Stimulated activated CD8-positive, alpha-beta memory T cell treated with anti-CD3 and anti-CD28 coated beads, Interleukin-15, amount 100 ng/mL, for 1 hour (primary cell): Measurements from ENCODE around the gene TMEM80.
"Not testable (repeated sequence)": the region's sequence is repeated elsewhere in the genome, so short reads cannot be mapped to it uniquely, and the experiment has no call there.

Experiments used
- DNase-seq: peaks from one replicate; pipeline ENCODE4 v3.0.0-alpha.2; 2020; ENCODE audit warnings: low read depth

The TMEM80 gene

DNA sequence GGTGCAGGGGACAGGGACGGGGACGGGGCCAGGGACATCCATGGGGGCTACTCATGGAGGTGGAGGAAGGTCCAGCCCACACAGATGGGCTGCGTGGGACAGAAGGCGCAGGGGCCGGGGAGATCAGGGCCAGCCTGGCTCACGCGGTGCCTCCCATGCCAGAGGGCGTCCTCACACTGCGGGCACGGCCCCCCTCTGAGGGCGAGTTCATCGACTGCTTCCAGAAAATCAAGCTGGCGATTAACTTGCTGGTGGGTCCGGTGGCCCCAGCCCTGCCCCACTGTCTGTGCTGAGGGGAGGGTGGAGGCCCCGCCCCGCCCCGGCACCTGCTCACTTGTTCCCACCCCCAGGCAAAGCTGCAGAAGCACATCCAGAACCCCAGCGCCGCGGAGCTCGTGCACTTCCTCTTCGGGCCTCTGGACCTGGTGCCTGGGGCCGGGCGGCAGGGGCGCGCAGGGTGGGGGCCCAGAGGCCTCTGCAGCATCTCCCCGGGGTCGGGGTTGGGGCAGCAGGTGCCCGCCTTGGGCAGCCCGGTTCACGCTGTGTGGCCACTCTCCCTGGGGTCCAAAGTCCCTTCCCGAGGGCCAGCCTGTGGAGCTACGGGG lies 26.2 kb downstream of the TMEM80 start:
- no peak for DNase-seq

DNA sequence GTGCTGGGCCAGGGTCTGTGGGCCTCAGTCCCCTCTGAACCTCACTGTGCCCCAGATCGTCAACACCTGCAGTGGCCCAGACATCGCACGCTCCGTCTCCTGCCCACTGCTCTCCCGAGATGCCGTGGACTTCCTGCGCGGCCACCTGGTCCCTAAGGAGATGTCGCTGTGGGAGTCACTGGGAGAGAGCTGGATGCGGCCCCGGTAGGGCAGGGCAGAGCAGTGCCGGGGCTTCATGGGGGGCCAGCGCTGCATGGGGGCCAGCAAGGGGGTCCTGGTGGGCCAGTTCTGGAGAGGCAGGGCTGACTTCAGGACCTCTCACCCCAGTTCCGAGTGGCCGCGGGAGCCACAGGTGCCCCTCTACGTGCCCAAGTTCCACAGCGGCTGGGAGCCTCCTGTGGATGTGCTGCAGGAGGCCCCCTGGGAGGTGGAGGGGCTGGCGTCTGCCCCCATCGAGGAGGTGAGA lies 26.8 kb downstream of the TMEM80 start:
- no peak for DNase-seq

- DNase-seq = peak; percentile 32
Observed at GRCh38 chr11:723120-723883, 27.7 kb downstream of the TMEM80 start.

- no peak for DNase-seq
Observed at GRCh38 chr11:724049-724777, 28.6 kb downstream of the TMEM80 start.

DNA sequence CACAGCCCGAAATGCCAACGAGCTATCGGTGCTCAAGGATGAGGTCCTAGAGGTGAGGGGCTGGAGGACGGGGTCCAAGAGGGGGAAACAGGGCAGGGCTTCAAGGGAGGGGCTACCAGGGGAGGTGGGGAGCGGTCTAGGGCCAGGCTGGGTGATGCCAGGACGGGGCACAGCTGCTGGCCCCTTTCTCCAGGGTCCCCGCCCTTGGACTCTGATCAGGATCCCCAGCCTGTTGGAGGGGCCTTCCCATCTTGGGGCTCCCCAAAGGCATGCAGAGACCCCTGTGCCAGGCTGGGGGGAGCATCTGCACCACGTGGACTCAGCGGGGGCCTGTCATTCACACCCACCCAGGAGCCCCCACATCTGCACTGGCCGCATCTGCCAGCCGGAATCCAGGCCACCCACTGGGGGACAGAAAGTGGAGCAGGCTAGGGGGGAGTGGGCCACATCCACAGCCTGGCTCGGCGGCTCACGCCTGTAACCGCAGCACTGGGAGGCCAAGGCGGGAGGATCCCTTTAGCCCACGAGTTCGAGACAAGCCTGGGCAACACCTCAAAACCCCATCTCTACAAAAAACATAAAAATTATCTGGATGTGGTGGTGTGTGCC lies 29.3 kb downstream of the TMEM80 start:
- no peak for DNase-seq

DNA sequence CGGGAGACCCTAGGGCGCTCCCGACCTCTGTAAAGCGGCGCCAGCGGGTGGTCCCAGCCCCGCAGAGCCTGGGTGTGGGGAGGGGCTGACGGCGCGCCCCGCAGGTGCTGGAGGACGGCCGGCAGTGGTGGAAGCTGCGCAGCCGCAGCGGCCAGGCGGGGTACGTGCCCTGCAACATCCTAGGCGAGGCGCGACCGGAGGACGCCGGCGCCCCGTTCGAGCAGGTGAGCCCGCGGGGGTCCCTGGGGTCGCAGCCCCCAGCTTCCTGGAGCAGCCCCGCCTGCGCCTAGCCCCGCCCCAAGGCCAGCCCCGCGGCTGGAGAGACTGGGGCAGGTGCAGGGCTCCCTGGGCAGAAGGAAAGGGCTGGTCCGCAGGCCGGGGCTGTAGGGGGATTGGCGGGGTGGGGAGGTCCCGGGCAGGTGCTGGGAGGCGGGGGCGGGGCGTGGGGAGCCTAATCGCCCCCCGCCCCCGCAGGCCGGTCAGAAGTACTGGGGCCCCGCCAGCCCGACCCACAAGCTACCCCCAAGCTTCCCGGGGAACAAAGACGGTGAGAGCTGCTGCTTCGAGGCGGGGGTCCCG lies 30.1 kb downstream of the TMEM80 start:
- no peak for DNase-seq

DNA sequence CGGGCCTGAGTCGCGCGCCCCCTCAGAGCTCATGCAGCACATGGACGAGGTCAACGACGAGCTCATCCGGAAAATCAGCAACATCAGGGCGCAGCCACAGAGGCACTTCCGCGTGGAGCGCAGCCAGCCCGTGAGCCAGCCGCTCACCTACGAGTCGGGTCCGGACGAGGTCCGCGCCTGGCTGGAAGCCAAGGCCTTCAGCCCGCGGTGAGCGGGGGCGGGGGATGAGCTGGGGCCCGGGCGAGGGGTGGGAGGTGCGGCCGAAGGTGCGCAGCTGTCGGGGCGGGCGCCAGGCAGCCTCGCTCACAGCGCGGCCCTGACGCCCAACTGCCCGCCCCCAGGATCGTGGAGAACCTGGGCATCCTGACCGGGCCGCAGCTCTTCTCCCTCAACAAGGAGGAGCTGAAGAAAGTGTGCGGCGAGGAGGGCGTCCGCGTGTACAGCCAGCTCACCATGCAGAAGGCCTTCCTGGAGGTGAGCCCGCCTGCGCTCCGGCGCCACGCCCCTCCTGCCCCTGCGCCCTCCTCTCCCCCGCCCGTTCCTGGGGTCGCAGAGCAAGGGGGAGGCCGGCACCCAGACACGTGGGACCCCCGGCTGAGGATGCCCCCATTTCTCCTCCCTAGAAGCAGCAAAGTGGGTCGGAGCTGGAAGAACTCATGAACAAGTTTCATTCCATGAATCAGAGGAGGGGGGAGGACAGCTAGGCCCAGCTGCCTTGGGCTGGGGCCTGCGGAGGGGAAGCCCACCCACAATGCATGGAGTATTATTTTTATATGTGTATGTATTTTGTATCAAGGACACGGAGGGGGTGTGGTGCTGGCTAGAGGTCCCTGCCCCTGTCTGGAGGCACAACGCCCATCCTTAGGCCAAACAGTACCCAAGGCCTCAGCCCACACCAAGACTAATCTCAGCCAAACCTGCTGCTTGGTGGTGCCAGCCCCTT lies 30.9 kb downstream of the TMEM80 start:
- no peak for DNase-seq

- DNase-seq = no peak
Observed at GRCh38 chr11:727281-727701, 31.7 kb downstream of the TMEM80 start.

DNA sequence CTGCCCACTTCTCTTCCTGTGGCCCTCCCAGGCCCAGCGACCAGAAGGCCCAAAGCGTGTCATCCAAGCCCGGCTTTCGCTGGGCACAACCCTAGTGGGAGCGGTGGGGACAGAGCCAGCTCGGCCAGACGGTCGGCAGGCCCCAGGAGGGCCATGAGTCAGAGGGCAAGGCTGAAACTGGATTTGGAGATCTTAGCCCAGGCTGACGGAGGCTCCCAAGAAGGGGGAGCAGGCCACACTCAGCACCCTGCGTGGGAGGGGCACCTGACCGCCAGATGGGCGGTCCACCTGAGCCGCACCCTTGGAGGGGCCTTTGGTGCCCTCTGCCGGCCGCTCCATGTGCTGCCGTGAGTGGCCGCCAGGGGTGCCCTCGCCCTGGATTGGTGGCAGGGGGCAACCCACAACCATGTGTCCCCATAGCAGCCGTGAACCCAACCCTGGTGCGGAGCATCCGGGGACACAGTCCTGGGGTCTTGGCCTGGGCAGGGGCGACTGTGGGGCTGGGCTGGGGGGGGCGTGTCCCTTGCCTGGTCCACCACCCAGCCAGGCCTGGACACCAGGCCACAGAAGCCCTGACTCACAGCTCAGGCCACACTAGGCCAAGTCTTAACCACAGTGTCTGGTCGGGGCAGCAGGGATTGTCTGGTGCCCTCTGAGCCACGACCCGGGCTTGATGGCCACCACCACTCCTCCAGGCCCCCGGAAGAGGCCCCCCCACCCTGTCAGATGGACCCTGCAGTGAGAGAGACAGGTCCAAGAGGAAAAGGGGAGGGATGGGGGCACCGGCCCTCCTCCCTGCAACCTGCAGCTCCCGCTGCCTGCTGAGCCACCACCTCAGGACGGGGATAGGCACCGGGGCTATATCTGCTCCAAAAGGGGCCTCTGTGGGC lies 32.5 kb downstream of the TMEM80 start:
- DNase-seq = peak; percentile 69

- DNase-seq = no peak
Observed at GRCh38 chr11:728901-729491, 33.4 kb downstream of the TMEM80 start.

- DNase-seq = no peak
Observed at GRCh38 chr11:729492-730074, 34.0 kb downstream of the TMEM80 start.

- no peak for DNase-seq
Observed at GRCh38 chr11:733072-733471, 37.5 kb downstream of the TMEM80 start.

- DNase-seq = not testable (repeated sequence)
Observed at GRCh38 chr11:734541-734940, 38.9 kb downstream of the TMEM80 start.

- DNase-seq = no peak
Observed at GRCh38 chr11:737366-737765, 41.8 kb downstream of the TMEM80 start.

GRCh38 chr11:737899-738298 lies 42.3 kb downstream of the TMEM80 start:
- not testable (repeated sequence) for DNase-seq

DNA sequence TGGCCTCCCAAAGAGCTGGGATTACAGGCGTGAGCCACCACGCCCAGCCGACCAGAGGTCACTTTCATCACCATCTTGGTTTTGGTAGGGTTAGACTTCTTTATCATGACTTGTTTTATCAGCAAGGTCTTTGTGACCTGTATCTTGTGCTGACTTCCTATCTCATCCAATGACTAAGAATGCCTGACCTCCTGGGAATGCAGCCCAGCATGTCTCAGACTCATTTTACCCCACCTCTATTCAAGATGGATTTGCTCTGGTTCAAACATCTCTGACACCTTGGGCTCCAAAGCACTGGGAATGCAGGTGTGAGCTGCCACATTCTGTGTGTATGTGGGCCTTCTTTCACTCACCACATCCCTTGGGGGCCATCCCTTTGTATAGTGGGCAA lies 46.5 kb downstream of the TMEM80 start:
- DNase-seq = no peak

DNA sequence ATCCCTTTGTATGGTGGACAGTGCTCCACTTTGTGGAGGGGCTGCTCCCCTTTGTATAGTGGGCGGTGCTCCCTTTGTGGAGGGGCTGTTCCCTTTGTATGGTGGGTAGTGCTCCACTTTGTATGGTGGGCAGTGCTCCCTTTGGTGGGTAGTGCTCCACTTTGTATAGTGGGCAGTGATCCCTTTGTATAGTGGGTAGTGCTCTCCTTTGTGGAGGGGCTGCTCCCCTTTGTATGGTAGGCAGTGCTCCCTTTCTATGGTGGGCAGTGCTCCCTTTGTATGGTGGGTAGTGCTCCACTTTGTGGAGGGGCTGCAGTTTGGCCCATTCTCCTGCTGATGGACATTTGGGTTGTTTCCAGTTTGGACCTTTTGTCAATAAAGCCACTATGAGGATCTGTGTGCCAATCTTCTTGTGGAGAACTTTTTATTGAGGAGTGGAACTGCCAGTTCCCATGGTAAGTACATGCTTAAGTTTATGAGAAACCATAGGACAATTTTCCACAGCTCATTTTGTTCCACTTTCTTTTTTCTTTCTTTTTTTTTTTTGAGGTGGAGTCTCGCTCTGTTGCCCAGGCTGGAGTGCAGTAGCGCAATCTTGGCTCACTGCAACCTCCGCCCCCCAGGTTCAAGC lies 47.1 kb downstream of the TMEM80 start:
- DNase-seq = no peak

- DNase-seq = no peak
Observed at GRCh38 chr11:745428-745827, 49.8 kb downstream of the TMEM80 start.
